Tibial artery (tissue), 4 donors: ENCODE data around the gene TTLL4.

Source experiments
- DNase-seq, 2 donors: peaks; one replicate each; pipeline ENCODE4 v3.0.0-alpha.2; 2019
- H3K27ac ChIP-seq, 2 donors: fragments of 200-600 bp; sonication (generic) in 1 of 2; 1 replicate in 1 of 2; 2 replicates in 1 of 2; pipeline ENCODE4 v1.5.1; 2018 to 2019; ENCODE audit warnings: mild to moderate bottlenecking in 1 of 2
- H3K27me3 ChIP-seq, 2 donors: fragments of 200-600 bp; sonication (generic) in 1 of 2; one replicate each; pipeline versions ENCODE4 v1.5.1 to v1.6.0; 2016 to 2019
- H3K36me3 ChIP-seq, 3 donors: fragments of 200-600 bp; sonication (generic) in 2 of 3; one replicate each; pipeline ENCODE4 v1.5.1; 2016 to 2019; ENCODE audit warnings: mild to moderate bottlenecking in 2 of 3
- H3K4me1 ChIP-seq, 4 donors: fragments of 200-600 bp; sonication (generic) in 2 of 4; 1 replicate in 3 of 4; 2 replicates in 1 of 4; pipeline ENCODE4 v1.5.1; 2016 to 2019
- H3K4me3 ChIP-seq, 2 donors: fragments of 200-600 bp; sonication (generic) in 1 of 2; 1 replicate in 1 of 2; 2 replicates in 1 of 2; pipeline ENCODE4 v1.5.1; 2018 to 2019; ENCODE audit warnings: mild to moderate bottlenecking in 2 of 2
- H3K9me3 ChIP-seq, 3 donors: fragments of 200-600 bp; sonication (generic) in 1 of 3; one replicate each; pipeline ENCODE4 v1.5.1; 2016 to 2019
- CTCF ChIP-seq, 2 experiments: fragments of 200-600 bp in 1 of 2; fragments of 450-650 bp in 1 of 2; IDR thresholded peaks; one replicate each; pipeline ENCODE4 v1.5.1; 2017 to 2019; ENCODE audit warnings: antibody characterized with exemption in 2 of 2, mild to moderate bottlenecking in 1 of 2, moderate library complexity in 1 of 2
- intact Hi-C: fragments of 100-400 bp; cut with DNase I; formaldehyde crosslinking; loops from one replicate; pipeline ENCODE4 v1.15.0; 2023; ENCODE audit warnings: low total_unique reads

The TTLL4 gene

GRCh38 chr2:218727502-218728165, 17.0 kb downstream of the TTLL4 start:
- Histone ChIP-seq H3K4me3 (no peak overlapping the region), H3K4me1 (peaks cover 0 to 16% (median 8%) of the 10 kb centered on the region in 4 donors), H3K27ac (no peak overlapping the region), H3K36me3 (peaks cover 0 to 5% (median 3%) of the 10 kb centered on the region in 3 donors), H3K27me3 (no peaks in the 10 kb centered on the region), H3K9me3 (peaks cover 0 to 12% (median 6%) of the 10 kb centered on the region in 3 donors)
- TF ChIP-seq CTCF (IDR thresholded peaks at IDR 0.05), result peak; percentile 27 to 36
- no peak for DNase-seq
- intact Hi-C loops, result no loop called here

- H3K27me3 ChIP-seq, result no peaks in the 10 kb centered on the region
- H3K27ac ChIP-seq, result no peak overlapping the region
- intact Hi-C loops, result no loop called here
- no peak for DNase-seq
- no peak for TF ChIP-seq CTCF (IDR thresholded peaks at IDR 0.05)
- peaks cover 0 to 5% (median 3%) of the 10 kb centered on the region in 3 donors for H3K36me3 ChIP-seq
- H3K4me3 ChIP-seq, result no peak overlapping the region
- peaks cover 0 to 12% (median 6%) of the 10 kb centered on the region in 3 donors for H3K9me3 ChIP-seq
- H3K4me1 ChIP-seq, result peaks cover 0 to 18% (median 10%) of the 10 kb centered on the region in 4 donors
Measured at GRCh38 chr2:218729640-218730039, 19.0 kb downstream of the TTLL4 start.

GRCh38 chr2:218732052-218732760, 21.6 kb downstream of the TTLL4 start:
- intact Hi-C loops, result no loop called here
- no peak for TF ChIP-seq CTCF (IDR thresholded peaks at IDR 0.05)
- no peaks in the 10 kb centered on the region for H3K27me3 ChIP-seq
- H3K9me3 ChIP-seq, result peaks cover 0 to 4% (median 0%) of the 10 kb centered on the region in 3 donors
- no peak for DNase-seq
- H3K36me3 ChIP-seq, result peaks cover 0 to 3% (median 2%) of the 10 kb centered on the region in 3 donors
- H3K4me1 ChIP-seq, result peaks cover 0 to 18% (median 10%) of the 10 kb centered on the region in 4 donors
- peak overlapping the region; percentile 41 to 48 for H3K27ac ChIP-seq
- H3K4me3 ChIP-seq, result no peak overlapping the region

GRCh38 chr2:218732761-218733158, 22.1 kb downstream of the TTLL4 start:
- Histone ChIP-seq H3K27me3 (no peaks in the 10 kb centered on the region), H3K27ac (peak overlapping the region in 1 of 2 donors; percentile 41), H3K4me3 (no peak overlapping the region), H3K36me3 (peaks cover 4 to 7% (median 4%) of the 10 kb centered on the region in 3 donors), H3K9me3 (no peaks in the 10 kb centered on the region), H3K4me1 (peaks cover 0 to 18% (median 10%) of the 10 kb centered on the region in 4 donors)
- intact Hi-C loops, result no loop called here
- DNase-seq, result no peak
- no peak for TF ChIP-seq CTCF (IDR thresholded peaks at IDR 0.05)

- no peak overlapping the region for H3K27ac ChIP-seq
- intact Hi-C loops, result no loop called here
Measured at GRCh38 chr2:218733171-218734021, 22.8 kb downstream of the TTLL4 start.

More at GRCh38 chr2:218733171-218734021, 22.8 kb downstream of the TTLL4 start:
- no peaks in the 10 kb centered on the region for H3K9me3 ChIP-seq
- peak; percentile 61 to 66 for DNase-seq
- no peak for TF ChIP-seq CTCF (IDR thresholded peaks at IDR 0.05)
- H3K36me3 ChIP-seq, result peaks cover 10 to 14% (median 11%) of the 10 kb centered on the region in 3 donors
- H3K27me3 ChIP-seq, result no peaks in the 10 kb centered on the region
- no peak overlapping the region for H3K4me3 ChIP-seq
- peaks cover 0 to 18% (median 10%) of the 10 kb centered on the region in 4 donors for H3K4me1 ChIP-seq
